CD14-positive monocyte (primary cell): ENCODE results near the gene ZNF579. TPM values are rescaled to one million over a fixed set of nuclear protein-coding genes. Genes with fewer than 3 reads are reported as not detected.

Experiments
- DNase-seq, 3 donors: peaks; one replicate each; pipeline ENCODE4 v3.0.0-alpha.2; 2011 to 2022
- H2AFZ ChIP-seq: 2 replicates; pipeline ENCODE4 v1.6.0; 2012; ENCODE audit warnings: mild to moderate bottlenecking, low read depth, low read length, inconsistent platforms; ENCODE audit not compliant: insufficient read depth, poor library complexity, severe bottlenecking
- H3K27ac ChIP-seq, 2 donors: 1 replicate in 1 of 2; 2 replicates in 1 of 2; pipeline ENCODE4 v1.5.1; 2012 to 2013; ENCODE audit warnings: low read length in 2 of 2, control low read depth in 1 of 2, inconsistent platforms in 1 of 2, low read depth in 1 of 2, mild to moderate bottlenecking in 1 of 2
- H3K27me3 ChIP-seq, 2 donors: one replicate each; pipeline versions ENCODE4 v1.6.0 to v1.6.1; 2011 to 2013; ENCODE audit warnings: low read length in 2 of 2; ENCODE audit not compliant: control insufficient read depth in 2 of 2, insufficient read depth in 2 of 2
- H3K36me3 ChIP-seq, 2 donors: replicated peaks in 1 of 2; 1 replicate in 1 of 2; 2 replicates in 1 of 2; pipeline versions ENCODE4 v1.5.1 to v1.6.1; 2012 to 2013; ENCODE audit warnings: low read length in 2 of 2, control low read depth in 1 of 2, inconsistent platforms in 1 of 2, mild to moderate bottlenecking in 1 of 2; ENCODE audit not compliant: insufficient read depth in 2 of 2, control insufficient read depth in 1 of 2
- H3K4me1 ChIP-seq, 2 donors: 1 replicate in 1 of 2; 2 replicates in 1 of 2; pipeline versions ENCODE4 v1.5.1 to v1.6.1; 2012 to 2013; ENCODE audit warnings: low read length in 2 of 2, control low read depth in 1 of 2, inconsistent platforms in 1 of 2, mild to moderate bottlenecking in 1 of 2, moderate library complexity in 1 of 2; ENCODE audit not compliant: insufficient read depth in 2 of 2, control insufficient read depth in 1 of 2
- H3K4me2 ChIP-seq: replicated peaks from 2 replicates; pipeline ENCODE3; 2012; ENCODE audit warnings: low read length, moderate library complexity, mild to moderate bottlenecking; ENCODE audit not compliant: poor library complexity, severe bottlenecking; ENCODE audit errors: extremely low read depth
- H3K4me3 ChIP-seq, 3 experiments: fragments of 200-600 bp in 1 of 3; sonication (generic) in 1 of 3; replicated peaks in 1 of 3; 1 replicate in 2 of 3; 2 replicates in 1 of 3; pipeline ENCODE4 v1.5.1; 2011 to 2013; ENCODE audit warnings: low read length in 3 of 3, mild to moderate bottlenecking in 3 of 3, control low read depth in 2 of 3, low read depth in 2 of 3, inconsistent platforms in 1 of 3, moderate library complexity in 1 of 3
- H3K79me2 ChIP-seq: 2 replicates; pipeline ENCODE4 v1.6.0; 2012; ENCODE audit warnings: mild to moderate bottlenecking, control low read depth, inconsistent platforms, low read length, moderate library complexity; ENCODE audit not compliant: insufficient read depth
- H3K9ac ChIP-seq: 2 replicates; pipeline ENCODE4 v1.6.0; 2017; ENCODE audit warnings: low read length, mild to moderate bottlenecking; ENCODE audit not compliant: insufficient read depth, poor library complexity, severe bottlenecking
- H3K9me3 ChIP-seq, 2 donors: replicated peaks in 1 of 2; 1 replicate in 1 of 2; 2 replicates in 1 of 2; pipeline versions ENCODE4 v1.5.1 to v1.6.1; 2012 to 2013; ENCODE audit warnings: low read length in 2 of 2, control low read depth in 1 of 2; ENCODE audit not compliant: control insufficient read depth in 1 of 2, insufficient read depth in 1 of 2
- H4K20me1 ChIP-seq: 2 replicates; pipeline ENCODE4 v1.6.0; 2012; ENCODE audit warnings: mild to moderate bottlenecking, low read length, control low read depth, moderate library complexity; ENCODE audit not compliant: insufficient read depth
- H3K27ac Mint-ChIP-seq, 7 donors: one replicate each; pipeline ENCODE4 v1.8.0; 2020; ENCODE audit warnings: mild to moderate bottlenecking in 7 of 7, mixed read lengths in 7 of 7, moderate library complexity in 6 of 7, inconsistent platforms in 2 of 7
- H3K27me3 Mint-ChIP-seq, 3 donors: one replicate each; pipeline ENCODE4 v1.8.0; 2021 to 2022; ENCODE audit warnings: low read depth in 3 of 3, mild to moderate bottlenecking in 3 of 3, mixed read lengths in 3 of 3, moderate library complexity in 3 of 3, inconsistent platforms in 1 of 3
- H3K36me3 Mint-ChIP-seq, 2 donors: one replicate each; pipeline ENCODE4 v1.8.0; 2020; ENCODE audit warnings: mixed read lengths in 2 of 2, inconsistent platforms in 1 of 2, mild to moderate bottlenecking in 1 of 2
- H3K4me1 Mint-ChIP-seq: one replicate; pipeline ENCODE4 v1.8.0; 2020; ENCODE audit warnings: mild to moderate bottlenecking, mixed read lengths
- H3K4me3 Mint-ChIP-seq, 2 donors: one replicate each; pipeline ENCODE4 v1.8.0; 2020; ENCODE audit warnings: mild to moderate bottlenecking in 2 of 2, mixed read lengths in 2 of 2, moderate library complexity in 1 of 2
- H3K9me3 Mint-ChIP-seq, 7 donors: one replicate each; pipeline ENCODE4 v1.8.0; 2020 to 2022; ENCODE audit warnings: mixed read lengths in 7 of 7, mild to moderate bottlenecking in 6 of 7, moderate library complexity in 6 of 7, inconsistent platforms in 2 of 7
- WGBS: methylation state at CpG from one replicate; pipeline ENCODE4 v1.1.5; 2013; ENCODE audit warnings: missing lambda C conversion rate; ENCODE audit not compliant: insufficient coverage; 5-methylcytosine and 5-hydroxymethylcytosine counted together
- intact Hi-C, 2 donors: fragments of 100-400 bp; cut with micrococcal nuclease; formaldehyde crosslinking; loops; one replicate each; pipeline versions ENCODE4 v1.15.0 to v1.15.1; 2023
- polyA minus RNA-seq: library from RNA; depleted of rRNA, polyadenylated mRNA; stranded (reverse); fragments of >200 nt; gene quantifications from 2 replicates; pipeline ENCODE4 v1.2.3, GENCODE V29; 2012
- polyA plus RNA-seq, 3 donors: library from polyadenylated mRNA; depleted of rRNA in 1 of 3; unstranded in 2 of 3; stranded (reverse) in 1 of 3; fragments of 300-500 nt in 2 of 3; fragments of >200 nt in 1 of 3; fragmentation: Illumina TruSeq in 2 of 3; gene quantifications; 1 replicate in 2 of 3; 2 replicates in 1 of 3; pipeline ENCODE4 v1.2.3, GENCODE V29; 2012 to 2021
- total RNA-seq, 12 experiments: library from RNA in 1 of 12; stranded (reverse) in 1 of 12; fragments of 120-200 nt in 1 of 12; gene quantifications; one replicate each; pipeline ENCODE4 v1.2.4 and lab custom pipeline; 2013 to 2026; ENCODE audit warnings: mixed read lengths in 6 of 12, inconsistent platforms in 1 of 12
- TF ChIP-seq, protein P1 (sequence below): fragments of 200-600 bp; IDR thresholded peaks from one replicate; pipeline ENCODE4 v1.8.0; 2022; ENCODE audit warnings: antibody characterized with exemption, mild to moderate bottlenecking

ZNF579 gene, protein sequence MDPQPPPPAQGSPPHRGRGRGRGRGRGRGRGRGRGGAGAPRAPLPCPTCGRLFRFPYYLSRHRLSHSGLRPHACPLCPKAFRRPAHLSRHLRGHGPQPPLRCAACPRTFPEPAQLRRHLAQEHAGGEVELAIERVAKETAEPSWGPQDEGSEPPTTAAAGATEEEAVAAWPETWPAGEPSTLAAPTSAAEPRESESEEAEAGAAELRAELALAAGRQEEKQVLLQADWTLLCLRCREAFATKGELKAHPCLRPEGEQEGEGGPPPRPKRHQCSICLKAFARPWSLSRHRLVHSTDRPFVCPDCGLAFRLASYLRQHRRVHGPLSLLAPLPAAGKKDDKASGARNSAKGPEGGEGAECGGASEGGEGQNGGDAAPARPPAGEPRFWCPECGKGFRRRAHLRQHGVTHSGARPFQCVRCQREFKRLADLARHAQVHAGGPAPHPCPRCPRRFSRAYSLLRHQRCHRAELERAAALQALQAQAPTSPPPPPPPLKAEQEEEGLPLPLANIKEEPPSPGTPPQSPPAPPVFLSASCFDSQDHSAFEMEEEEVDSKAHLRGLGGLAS
- total RNA-seq (2013), result 1.6 TPM
- 1 to 10 TPM in 1 of 3 donors, under 1 TPM in 1, not detected in 1; 0.05 to 1.8 TPM for polyA plus RNA-seq
- 1.7 and 3.7 TPM in 2 replicates for polyA minus RNA-seq
- 0.34 to 5.1 (median 1.2) reads per million in 11 experiments for total RNA-seq (lab: John Stamatoyannopoulos, UW)

DNA sequence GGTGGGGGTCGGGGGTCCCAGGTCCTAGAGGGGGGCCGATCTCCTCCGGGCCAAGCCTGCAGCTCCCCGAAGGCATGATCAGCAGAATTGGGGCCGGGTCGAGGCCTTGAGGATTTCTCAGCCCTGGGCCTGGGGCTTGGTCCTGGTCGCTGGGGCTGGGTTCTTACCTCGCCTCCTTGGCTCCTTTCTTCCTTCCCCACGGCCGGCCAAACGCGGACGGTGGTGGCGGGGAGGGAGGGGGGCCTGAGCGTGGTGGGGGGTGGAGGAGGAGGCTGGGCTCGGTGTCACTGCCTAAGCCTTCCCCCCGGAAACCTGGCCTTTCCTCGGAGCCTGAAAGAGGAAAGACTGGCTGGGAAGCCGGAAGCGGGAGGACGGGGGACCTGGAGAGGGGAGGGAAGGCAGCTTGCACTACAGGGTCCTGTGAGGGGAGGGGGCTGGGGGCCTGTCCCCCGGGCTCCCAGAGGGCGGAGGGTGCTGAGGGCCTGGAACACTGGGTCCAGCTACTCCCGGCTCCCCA, at the start of gene ZNF579:
Gene ZNF579 (minus strand): TSS at position 221 of the 517 bp plus-strand sequence. CDS start 1,209 bp downstream, outside the sequence.
- no peaks in the 10 kb centered on the region for H3K9me3 ChIP-seq
- H3K4me1 Mint-ChIP-seq, result peaks cover 24% of the 10 kb centered on the region
- H3K79me2 ChIP-seq, result no peaks in the 10 kb centered on the region
- H3K9ac ChIP-seq, result peak within 1 kb of the TSS; percentile 75
- H3K4me2 ChIP-seq, result peak within 1 kb of the TSS; percentile 77
- H3K4me3 Mint-ChIP-seq, result peak within 1 kb of the TSS; percentile 82 to 88
- peak within 1 kb of the TSS; percentile 21 to 71 (median 61) for H3K27ac Mint-ChIP-seq
- peak within 1 kb of the TSS; percentile 96 for H2AFZ ChIP-seq
- no peaks in the 10 kb centered on the region for H4K20me1 ChIP-seq
- H3K4me1 ChIP-seq, result peaks cover 17 to 25% of the 10 kb centered on the region in 2 donors
- H3K9me3 Mint-ChIP-seq, result peaks cover 0 to 6% (median 1%) of the 10 kb centered on the region in 7 donors
- peaks cover 13 to 16% (median 16%) of the 10 kb centered on the region in 3 donors for H3K27me3 Mint-ChIP-seq
- peaks cover 0 to 2% of the 10 kb centered on the region in 2 donors for H3K36me3 ChIP-seq
- 0% methylated on average over 11 of the region's 24 CpGs for WGBS
- TF ChIP-seq, protein P1, sequence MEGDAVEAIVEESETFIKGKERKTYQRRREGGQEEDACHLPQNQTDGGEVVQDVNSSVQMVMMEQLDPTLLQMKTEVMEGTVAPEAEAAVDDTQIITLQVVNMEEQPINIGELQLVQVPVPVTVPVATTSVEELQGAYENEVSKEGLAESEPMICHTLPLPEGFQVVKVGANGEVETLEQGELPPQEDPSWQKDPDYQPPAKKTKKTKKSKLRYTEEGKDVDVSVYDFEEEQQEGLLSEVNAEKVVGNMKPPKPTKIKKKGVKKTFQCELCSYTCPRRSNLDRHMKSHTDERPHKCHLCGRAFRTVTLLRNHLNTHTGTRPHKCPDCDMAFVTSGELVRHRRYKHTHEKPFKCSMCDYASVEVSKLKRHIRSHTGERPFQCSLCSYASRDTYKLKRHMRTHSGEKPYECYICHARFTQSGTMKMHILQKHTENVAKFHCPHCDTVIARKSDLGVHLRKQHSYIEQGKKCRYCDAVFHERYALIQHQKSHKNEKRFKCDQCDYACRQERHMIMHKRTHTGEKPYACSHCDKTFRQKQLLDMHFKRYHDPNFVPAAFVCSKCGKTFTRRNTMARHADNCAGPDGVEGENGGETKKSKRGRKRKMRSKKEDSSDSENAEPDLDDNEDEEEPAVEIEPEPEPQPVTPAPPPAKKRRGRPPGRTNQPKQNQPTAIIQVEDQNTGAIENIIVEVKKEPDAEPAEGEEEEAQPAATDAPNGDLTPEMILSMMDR, result no peak
- H3K36me3 Mint-ChIP-seq, result peaks cover 3 to 10% of the 10 kb centered on the region in 2 donors
- peaks cover 3 to 14% of the 10 kb centered on the region in 2 donors for H3K27me3 ChIP-seq
- H3K27ac ChIP-seq, result peak within 1 kb of the TSS in 1 of 2 donors; percentile 66
- DNase-seq, result peak; percentile 65 to 75 (median 75)
- intact Hi-C loops, result loop anchor here in 1 of 2 donors (5.0 kb wide), 1 partner anchor 52 kb away; no protein-coding TSS in a partner anchor
- H3K4me3 ChIP-seq, result peak within 1 kb of the TSS; percentile 71 to 84 (median 79)

DNA sequence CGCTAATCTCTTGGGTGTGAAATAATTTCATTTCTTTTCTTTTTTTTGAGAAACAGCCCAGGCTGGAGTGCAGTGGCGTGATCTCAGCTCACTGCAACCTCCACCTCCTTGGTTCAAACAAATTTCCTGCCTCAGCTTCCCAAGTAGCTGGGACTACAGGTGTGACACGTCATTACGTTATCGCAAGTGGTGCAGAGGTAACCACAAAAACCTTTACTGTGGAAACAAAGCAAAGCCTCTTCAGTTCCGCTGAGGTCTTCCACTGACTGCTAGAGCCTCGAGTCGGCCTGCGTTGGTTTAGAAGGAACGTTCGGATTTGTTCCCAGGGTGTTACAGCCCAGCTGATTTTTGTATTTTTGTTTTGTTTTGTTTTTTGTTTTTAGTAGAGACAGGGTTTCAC, 45.7 kb upstream of the ZNF579 start:
- TF ChIP-seq, protein P1, result no peak
- H3K79me2 ChIP-seq, result peaks cover 17% of the 10 kb centered on the region
- intact Hi-C loops, result no loop called here
- Mint-ChIP-seq H3K27me3 (peaks cover 1 to 7% (median 3%) of the 10 kb centered on the region in 3 donors), H3K4me1 (peaks cover 20% of the 10 kb centered on the region), H3K36me3 (peaks cover 0 to 4% of the 10 kb centered on the region in 2 donors), H3K4me3 (no peak overlapping the region), H3K27ac (no peak overlapping the region), H3K9me3 (peaks cover 0 to 2% (median 0%) of the 10 kb centered on the region in 7 donors)
- no peaks in the 10 kb centered on the region for H4K20me1 ChIP-seq
- no peak overlapping the region for H2AFZ ChIP-seq
- WGBS, result 92% methylated on average over 8 of the region's 11 CpGs
- peaks cover 25 to 34% of the 10 kb centered on the region in 2 donors for H3K4me1 ChIP-seq
- H3K4me3 ChIP-seq, result no peak overlapping the region
- H3K27me3 ChIP-seq, result no peaks in the 10 kb centered on the region
- DNase-seq, result no peak
- no peaks in the 10 kb centered on the region for H3K9me3 ChIP-seq
- no peak overlapping the region for H3K9ac ChIP-seq
- H3K36me3 ChIP-seq, result no peaks in the 10 kb centered on the region
- H3K4me2 ChIP-seq, result no peak overlapping the region
- no peak overlapping the region for H3K27ac ChIP-seq
